ENCODE results near the gene SLC1A3. TPM values are rescaled to one million over a fixed set of nuclear protein-coding genes. Genes with fewer than 3 reads are reported as not detected.

Gene SLC1A3
- total RNA-seq, 2 donors from 2014 or later: 11.2 to 18.5 TPM

GRCh38 chr5:36719282-36719681 is 112.9 kb downstream of the SLC1A3 start:
- WGBS, 2 donors: 67 to 71% methylated on average over 2 of the region's 2 CpGs
- no peaks in the 10 kb centered on the region for H3K27me3 ChIP-seq
- DNase-seq (no peak), ATAC-seq (no peak)
- H3K4me3 ChIP-seq: no peak overlapping the region
- no peaks in the 10 kb centered on the region for H3K36me3 ChIP-seq (replicated peaks in 1 of 2; ENCODE audit: insufficient read depth in 1 of 2, low read depth in 2 of 2)
- TF ChIP-seq POLR2A (IDR thresholded peaks at IDR 0.05) (no peak), CTCF (IDR thresholded peaks at IDR 0.05) (no peak)
- intact Hi-C loops (cut with DNase I): no loop called here
- H3K27ac ChIP-seq: no peak overlapping the region
- H3K4me1 ChIP-seq: no peaks in the 10 kb centered on the region
- H3K9me3 ChIP-seq: no peaks in the 10 kb centered on the region

- Histone ChIP-seq H3K27ac (no peak overlapping the region), H3K36me3 (replicated peaks in 1 of 2; ENCODE audit: insufficient read depth in 1 of 2, low read depth in 2 of 2) (no peaks in the 10 kb centered on the region), H3K4me3 (no peak overlapping the region), H3K4me1 (no peaks in the 10 kb centered on the region), H3K9me3 (no peaks in the 10 kb centered on the region), H3K27me3 (no peaks in the 10 kb centered on the region)
- TF ChIP-seq POLR2A (IDR thresholded peaks at IDR 0.05) (no peak), CTCF (IDR thresholded peaks at IDR 0.05) (no peak)
- ATAC-seq (no peak), DNase-seq (no peak)
- intact Hi-C loops (cut with DNase I): loop anchor here (10.0 kb wide), 1 partner anchor 224 kb away; no protein-coding TSS in a partner anchor
- 64 to 70% methylated on average over 4 of the region's 4 CpGs for WGBS, 2 donors
Measured at GRCh38 chr5:36720688-36721087, 114.3 kb downstream of the SLC1A3 start.

GRCh38 chr5:36721664-36722235 is 115.3 kb downstream of the SLC1A3 start:
- WGBS, 2 donors: 61 to 68% methylated on average over 5 of the region's 5 CpGs
- TF ChIP-seq CTCF (IDR thresholded peaks at IDR 0.05) (no peak), POLR2A (IDR thresholded peaks at IDR 0.05) (no peak)
- intact Hi-C loops (cut with DNase I): loop anchor here (10.0 kb wide), 1 partner anchor 223 kb away; no protein-coding TSS in a partner anchor
- no peaks in the 10 kb centered on the region for H3K36me3 ChIP-seq (replicated peaks in 1 of 2; ENCODE audit: insufficient read depth in 1 of 2, low read depth in 2 of 2)
- no peaks in the 10 kb centered on the region for H3K9me3 ChIP-seq
- no peaks in the 10 kb centered on the region for H3K4me1 ChIP-seq
- no peak for ATAC-seq
- no peak overlapping the region for H3K4me3 ChIP-seq
- no peaks in the 10 kb centered on the region for H3K27me3 ChIP-seq
- no peak for DNase-seq
- no peak overlapping the region for H3K27ac ChIP-seq

DNA sequence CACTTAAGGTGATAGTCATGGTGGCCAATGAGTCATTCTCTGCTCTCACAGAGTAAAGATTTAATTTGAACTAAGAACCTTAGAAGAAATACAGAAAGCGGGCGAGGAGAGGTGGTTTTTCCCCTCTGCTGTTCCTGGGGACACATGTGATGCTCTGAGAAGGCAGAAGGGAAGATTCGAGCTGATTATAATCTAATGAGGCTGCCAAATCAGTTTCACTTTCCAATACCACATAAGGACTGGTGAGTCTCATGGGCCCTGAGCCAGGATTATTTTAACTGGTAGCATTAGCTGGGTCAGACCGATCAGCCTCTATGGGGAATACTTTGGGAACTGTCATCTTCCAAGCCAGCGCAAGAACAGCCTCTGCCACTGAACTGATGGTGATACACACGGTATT is 116.5 kb downstream of the SLC1A3 start:
- DNase-seq: no peak
- no peaks in the 10 kb centered on the region for H3K4me1 ChIP-seq
- 76 to 79% methylated on average over 6 of the region's 6 CpGs for WGBS, 2 donors
- no peak for ATAC-seq
- TF ChIP-seq CTCF (IDR thresholded peaks at IDR 0.05) (no peak), POLR2A (IDR thresholded peaks at IDR 0.05) (no peak)
- H3K9me3 ChIP-seq: no peaks in the 10 kb centered on the region
- H3K27me3 ChIP-seq: no peaks in the 10 kb centered on the region
- intact Hi-C loops (cut with DNase I): loop anchor here (10.0 kb wide), 1 partner anchor 222 kb away; no protein-coding TSS in a partner anchor
- no peaks in the 10 kb centered on the region for H3K36me3 ChIP-seq (replicated peaks in 1 of 2; ENCODE audit: insufficient read depth in 1 of 2, low read depth in 2 of 2)
- H3K4me3 ChIP-seq: no peak overlapping the region
- H3K27ac ChIP-seq: no peak overlapping the region

- intact Hi-C loops (cut with DNase I): loop anchor here (10.0 kb wide), 1 partner anchor 221 kb away; no protein-coding TSS in a partner anchor
- 69 to 73% methylated on average over 2 of the region's 2 CpGs for WGBS, 2 donors
- H3K27ac ChIP-seq: peak overlapping the region in 1 of 4 donors; percentile 60
- no peaks in the 10 kb centered on the region for H3K27me3 ChIP-seq
- DNase-seq (no peak), ATAC-seq (no peak)
- no peaks in the 10 kb centered on the region for H3K9me3 ChIP-seq
- H3K36me3 ChIP-seq (replicated peaks in 1 of 2; ENCODE audit: insufficient read depth in 1 of 2, low read depth in 2 of 2): no peaks in the 10 kb centered on the region
- TF ChIP-seq CTCF (IDR thresholded peaks at IDR 0.05) (no peak), POLR2A (IDR thresholded peaks at IDR 0.05) (no peak)
- no peaks in the 10 kb centered on the region for H3K4me1 ChIP-seq
- H3K4me3 ChIP-seq: no peak overlapping the region
Measured at GRCh38 chr5:36723912-36724311, 117.5 kb downstream of the SLC1A3 start.

All from body of pancreas (tissue), 4 donors.